KMS-11 (cell line): ENCODE measurements around the gene TRPC6.

Experiments used
- H2AFZ ChIP-seq: fragments of 200-600 bp; sonication (generic); 2 replicates; pipeline ENCODE4 v1.6.1; 2016; ENCODE audit warnings: antibody characterized with exemption, mixed run types, low read depth
- H3K27ac ChIP-seq: fragments of 200-600 bp; sonication (generic); 2 replicates; pipeline ENCODE4 v1.6.1; 2016; ENCODE audit warnings: mild to moderate bottlenecking, mixed run types
- H3K27me3 ChIP-seq: fragments of 200-600 bp; sonication (generic); 2 replicates; pipeline ENCODE4 v1.6.1; 2017; ENCODE audit warnings: mild to moderate bottlenecking, low read depth, mixed run types, moderate library complexity; ENCODE audit not compliant: insufficient read depth
- H3K36me3 ChIP-seq: fragments of 200-600 bp; sonication (generic); 2 replicates; pipeline ENCODE4 v1.6.1; 2017; ENCODE audit warnings: mild to moderate bottlenecking, mixed run types; ENCODE audit not compliant: insufficient read depth
- H3K4me1 ChIP-seq: fragments of 200-600 bp; sonication (generic); 2 replicates; pipeline ENCODE4 v1.6.1; 2016; ENCODE audit warnings: mild to moderate bottlenecking, low read depth, mixed run types; ENCODE audit not compliant: poor library complexity, severe bottlenecking
- H3K4me2 ChIP-seq: fragments of 200-600 bp; sonication (generic); 2 replicates; pipeline ENCODE4 v1.7.0; 2016; ENCODE audit warnings: mild to moderate bottlenecking, mixed run types
- H3K4me3 ChIP-seq: fragments of 200-600 bp; sonication (generic); IDR thresholded peaks from 2 replicates; pipeline ENCODE4 v1.6.1; 2017; ENCODE audit warnings: low read depth, low read length, mixed read lengths; ENCODE audit not compliant: insufficient read depth
- H3K79me2 ChIP-seq: fragments of 200-600 bp; sonication (generic); 2 replicates; pipeline ENCODE4 v1.6.1; 2016; ENCODE audit warnings: low read depth, mixed run types; ENCODE audit not compliant: insufficient read depth
- H3K9ac ChIP-seq: fragments of 200-600 bp; sonication (generic); 2 replicates; pipeline ENCODE4 v1.6.1; 2016; ENCODE audit warnings: mild to moderate bottlenecking, mixed run types
- H4K20me1 ChIP-seq: fragments of 200-600 bp; sonication (generic); 2 replicates; pipeline ENCODE4 v1.6.1; 2016; ENCODE audit warnings: mild to moderate bottlenecking, mixed run types; ENCODE audit not compliant: insufficient read depth
- CTCF ChIP-seq: fragments of 200-600 bp; sonication (generic); conservative IDR thresholded peaks from 2 replicates; pipeline ENCODE4 v1.6.1; 2017; ENCODE audit warnings: low read depth, mild to moderate bottlenecking, antibody characterized with exemption, low read length, moderate library complexity, mixed read lengths

TRPC6 gene

GRCh38 chr11:101456812-101457211 lies 127.0 kb downstream of the TRPC6 start:
- Histone ChIP-seq H3K4me1 (no peaks in the 10 kb centered on the region), H3K4me2 (no peak overlapping the region), H2AFZ (no peak overlapping the region), H3K79me2 (no peaks in the 10 kb centered on the region), H3K36me3 (no peaks in the 10 kb centered on the region), H3K9ac (no peak overlapping the region), H3K4me3 (no peak overlapping the region), H3K27me3 (no peaks in the 10 kb centered on the region), H3K27ac (no peak overlapping the region), H4K20me1 (no peaks in the 10 kb centered on the region)
- peak; percentile 30; the same call in 1 of the 2 replicates for TF ChIP-seq CTCF

DNA sequence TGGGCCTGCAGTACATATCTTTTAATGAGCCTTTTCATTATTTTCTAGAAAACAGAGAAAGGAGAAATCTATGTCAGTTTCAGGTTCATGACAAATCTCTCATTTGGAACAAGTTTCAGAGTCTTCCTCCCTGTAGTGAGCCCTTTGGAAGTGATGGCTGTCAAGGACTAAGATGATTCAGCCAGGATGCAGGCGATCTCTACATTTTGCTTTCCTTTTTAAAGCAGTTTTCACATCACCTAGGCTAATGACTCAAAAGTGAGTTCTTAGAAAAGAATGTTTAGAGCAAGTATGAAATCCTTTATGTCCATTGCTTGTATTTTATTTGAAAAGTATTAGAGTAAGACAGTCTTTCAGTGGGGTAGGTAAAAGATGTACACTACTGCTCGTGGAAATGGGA lies 130.1 kb downstream of the TRPC6 start:
- Histone ChIP-seq H3K4me3 (no peak overlapping the region), H4K20me1 (no peaks in the 10 kb centered on the region), H3K36me3 (no peaks in the 10 kb centered on the region), H3K4me1 (no peaks in the 10 kb centered on the region), H3K27me3 (no peaks in the 10 kb centered on the region), H3K27ac (no peak overlapping the region), H3K4me2 (no peak overlapping the region), H2AFZ (no peak overlapping the region), H3K79me2 (no peaks in the 10 kb centered on the region), H3K9ac (no peak overlapping the region)
- TF ChIP-seq CTCF, result no peak

DNA sequence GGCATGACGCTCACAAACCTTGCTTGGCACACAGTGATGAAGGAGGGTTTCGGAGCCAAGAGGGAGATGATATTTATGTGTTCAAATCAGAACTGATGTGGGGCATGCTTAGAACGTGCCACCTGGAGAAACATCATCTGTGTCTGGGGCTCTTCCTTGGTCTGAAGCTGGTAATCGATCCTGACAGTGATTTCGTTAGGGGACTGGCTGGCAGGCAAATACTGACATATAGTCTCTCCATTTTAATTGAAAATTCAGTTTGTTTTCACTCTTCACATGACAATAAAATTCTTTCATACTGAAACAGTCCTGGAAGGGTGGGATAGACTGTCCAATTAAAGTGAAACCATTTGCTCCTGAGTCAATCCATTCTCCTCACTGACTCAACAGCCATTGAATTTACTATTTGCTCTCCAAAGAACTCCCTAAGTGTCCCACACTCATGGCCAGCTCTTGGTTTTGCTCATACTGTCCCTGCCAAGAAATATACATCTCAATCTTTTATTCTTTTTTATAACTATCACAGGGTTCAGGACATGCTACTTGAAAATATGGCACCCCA lies 134.8 kb downstream of the TRPC6 start:
- Histone ChIP-seq H3K9ac (no peak overlapping the region), H4K20me1 (no peaks in the 10 kb centered on the region), H3K36me3 (no peaks in the 10 kb centered on the region), H3K4me3 (no peak overlapping the region), H3K27me3 (no peaks in the 10 kb centered on the region), H3K79me2 (no peaks in the 10 kb centered on the region), H3K4me1 (no peaks in the 10 kb centered on the region), H3K27ac (no peak overlapping the region), H3K4me2 (no peak overlapping the region), H2AFZ (no peak overlapping the region)
- no peak for TF ChIP-seq CTCF

- no peaks in the 10 kb centered on the region for H3K79me2 ChIP-seq
- no peaks in the 10 kb centered on the region for H3K4me1 ChIP-seq
- no peak overlapping the region for H3K4me3 ChIP-seq
- H2AFZ ChIP-seq, result no peak overlapping the region
- no peak for TF ChIP-seq CTCF
- H4K20me1 ChIP-seq, result no peaks in the 10 kb centered on the region
- H3K27ac ChIP-seq, result no peak overlapping the region
- no peak overlapping the region for H3K4me2 ChIP-seq
- H3K36me3 ChIP-seq, result no peaks in the 10 kb centered on the region
- H3K9ac ChIP-seq, result no peak overlapping the region
- H3K27me3 ChIP-seq, result no peaks in the 10 kb centered on the region
These were observed 137.1 kb downstream of the TRPC6 start for GRCh38 chr11:101446726-101447125.

- H3K4me1 ChIP-seq, result no peaks in the 10 kb centered on the region
- H3K27me3 ChIP-seq, result no peaks in the 10 kb centered on the region
- no peaks in the 10 kb centered on the region for H3K36me3 ChIP-seq
- H4K20me1 ChIP-seq, result no peaks in the 10 kb centered on the region
- TF ChIP-seq CTCF, result no peak
- no peaks in the 10 kb centered on the region for H3K79me2 ChIP-seq
- H3K9ac ChIP-seq, result no peak overlapping the region
- no peak overlapping the region for H2AFZ ChIP-seq
- H3K4me3 ChIP-seq, result no peak overlapping the region
- no peak overlapping the region for H3K27ac ChIP-seq
- no peak overlapping the region for H3K4me2 ChIP-seq
These were observed 137.6 kb downstream of the TRPC6 start for GRCh38 chr11:101446238-101446637.
